Activated naive CD4-positive, alpha-beta T cell treated with anti-CD3 and anti-CD28 coated beads, Interleukin-2, amount 50 U/mL, for 24 hours (primary cell): ENCODE data around the gene NFATC1.

ENCODE experiments used
- H3K27ac Mint-ChIP-seq: one replicate; pipeline ENCODE4 v1.8.0; 2021; ENCODE audit warnings: mild to moderate bottlenecking, mixed read lengths
- H3K27me3 Mint-ChIP-seq: one replicate; pipeline ENCODE4 v1.8.0; 2021; ENCODE audit warnings: mixed read lengths
- H3K36me3 Mint-ChIP-seq: one replicate; pipeline ENCODE4 v1.8.0; 2021; ENCODE audit warnings: mixed read lengths
- H3K4me1 Mint-ChIP-seq: one replicate; pipeline ENCODE4 v1.8.0; 2021; ENCODE audit warnings: mixed read lengths
- H3K4me3 Mint-ChIP-seq: one replicate; pipeline ENCODE4 v1.8.0; 2021; ENCODE audit warnings: mild to moderate bottlenecking, mixed read lengths
- H3K9me3 Mint-ChIP-seq: one replicate; pipeline ENCODE4 v1.8.0; 2021; ENCODE audit warnings: mixed read lengths

Gene NFATC1

GRCh38 chr18:79542213-79542612 lies 146.5 kb downstream of the NFATC1 start:
- no peaks in the 10 kb centered on the region for H3K9me3 Mint-ChIP-seq
- H3K4me3 Mint-ChIP-seq, result no peak overlapping the region
- peak overlapping the region; percentile 8 for H3K27ac Mint-ChIP-seq
- H3K27me3 Mint-ChIP-seq, result no peaks in the 10 kb centered on the region
- peaks cover 9% of the 10 kb centered on the region for H3K36me3 Mint-ChIP-seq
- no peaks in the 10 kb centered on the region for H3K4me1 Mint-ChIP-seq

GRCh38 chr18:79542876-79543750 lies 147.4 kb downstream of the NFATC1 start:
- Mint-ChIP-seq H3K4me1 (no peaks in the 10 kb centered on the region), H3K27me3 (no peaks in the 10 kb centered on the region), H3K4me3 (no peak overlapping the region), H3K9me3 (no peaks in the 10 kb centered on the region), H3K27ac (no peak overlapping the region), H3K36me3 (peaks cover 6% of the 10 kb centered on the region)

GRCh38 chr18:79543861-79544385 lies 148.2 kb downstream of the NFATC1 start:
- H3K9me3 Mint-ChIP-seq, result no peaks in the 10 kb centered on the region
- no peak overlapping the region for H3K4me3 Mint-ChIP-seq
- no peak overlapping the region for H3K27ac Mint-ChIP-seq
- H3K27me3 Mint-ChIP-seq, result no peaks in the 10 kb centered on the region
- no peaks in the 10 kb centered on the region for H3K4me1 Mint-ChIP-seq
- H3K36me3 Mint-ChIP-seq, result peaks cover 3% of the 10 kb centered on the region

- no peaks in the 10 kb centered on the region for H3K4me1 Mint-ChIP-seq
- no peaks in the 10 kb centered on the region for H3K9me3 Mint-ChIP-seq
- H3K27ac Mint-ChIP-seq, result no peak overlapping the region
- H3K4me3 Mint-ChIP-seq, result no peak overlapping the region
- H3K27me3 Mint-ChIP-seq, result no peaks in the 10 kb centered on the region
- H3K36me3 Mint-ChIP-seq, result peaks cover 3% of the 10 kb centered on the region
Measured at GRCh38 chr18:79544386-79544963, 148.7 kb downstream of the NFATC1 start.

- Mint-ChIP-seq H3K9me3 (no peaks in the 10 kb centered on the region), H3K27ac (no peak overlapping the region), H3K4me3 (no peak overlapping the region), H3K4me1 (no peaks in the 10 kb centered on the region), H3K27me3 (no peaks in the 10 kb centered on the region), H3K36me3 (no peaks in the 10 kb centered on the region)
Measured at GRCh38 chr18:79545255-79545654, 149.5 kb downstream of the NFATC1 start.

GRCh38 chr18:79545736-79546171 lies 150.0 kb downstream of the NFATC1 start:
- H3K4me3 Mint-ChIP-seq, result no peak overlapping the region

GRCh38 chr18:79546781-79547272 lies 151.1 kb downstream of the NFATC1 start:
- Mint-ChIP-seq H3K27ac (no peak overlapping the region), H3K27me3 (no peaks in the 10 kb centered on the region), H3K4me1 (no peaks in the 10 kb centered on the region), H3K4me3 (no peak overlapping the region), H3K9me3 (no peaks in the 10 kb centered on the region), H3K36me3 (no peaks in the 10 kb centered on the region)

More at GRCh38 chr18:79545736-79546171, 150.0 kb downstream of the NFATC1 start:
- Mint-ChIP-seq H3K27me3 (no peaks in the 10 kb centered on the region), H3K4me1 (no peaks in the 10 kb centered on the region), H3K27ac (no peak overlapping the region), H3K36me3 (no peaks in the 10 kb centered on the region), H3K9me3 (no peaks in the 10 kb centered on the region)

GRCh38 chr18:79547413-79548076 lies 151.8 kb downstream of the NFATC1 start:
- Mint-ChIP-seq H3K27ac (no peak overlapping the region), H3K9me3 (no peaks in the 10 kb centered on the region), H3K4me1 (no peaks in the 10 kb centered on the region), H3K36me3 (no peaks in the 10 kb centered on the region), H3K27me3 (no peaks in the 10 kb centered on the region), H3K4me3 (no peak overlapping the region)

GRCh38 chr18:79548077-79548450 lies 152.3 kb downstream of the NFATC1 start:
- Mint-ChIP-seq H3K36me3 (no peaks in the 10 kb centered on the region), H3K27me3 (no peaks in the 10 kb centered on the region), H3K9me3 (no peaks in the 10 kb centered on the region), H3K4me1 (no peaks in the 10 kb centered on the region), H3K4me3 (no peak overlapping the region), H3K27ac (no peak overlapping the region)

- H3K4me1 Mint-ChIP-seq, result no peaks in the 10 kb centered on the region
- no peaks in the 10 kb centered on the region for H3K27me3 Mint-ChIP-seq
- H3K27ac Mint-ChIP-seq, result no peak overlapping the region
- no peaks in the 10 kb centered on the region for H3K9me3 Mint-ChIP-seq
- H3K4me3 Mint-ChIP-seq, result no peak overlapping the region
- no peaks in the 10 kb centered on the region for H3K36me3 Mint-ChIP-seq
Measured at GRCh38 chr18:79548621-79548985, 152.9 kb downstream of the NFATC1 start.

- Mint-ChIP-seq H3K27me3 (no peaks in the 10 kb centered on the region), H3K27ac (no peak overlapping the region), H3K4me1 (no peaks in the 10 kb centered on the region), H3K4me3 (no peak overlapping the region), H3K9me3 (no peaks in the 10 kb centered on the region), H3K36me3 (no peaks in the 10 kb centered on the region)
Measured at GRCh38 chr18:79548986-79549637, 153.4 kb downstream of the NFATC1 start.

- Mint-ChIP-seq H3K4me3 (no peak overlapping the region), H3K36me3 (no peaks in the 10 kb centered on the region), H3K4me1 (no peaks in the 10 kb centered on the region), H3K9me3 (no peaks in the 10 kb centered on the region), H3K27ac (no peak overlapping the region), H3K27me3 (no peaks in the 10 kb centered on the region)
Measured at GRCh38 chr18:79549638-79550000, 153.9 kb downstream of the NFATC1 start.

- Mint-ChIP-seq H3K27ac (no peak overlapping the region), H3K4me3 (no peak overlapping the region), H3K36me3 (no peaks in the 10 kb centered on the region), H3K4me1 (no peaks in the 10 kb centered on the region), H3K27me3 (no peaks in the 10 kb centered on the region), H3K9me3 (no peaks in the 10 kb centered on the region)
Measured at GRCh38 chr18:79552140-79552631, 156.5 kb downstream of the NFATC1 start.

GRCh38 chr18:79552696-79553095 lies 157.0 kb downstream of the NFATC1 start:
- Mint-ChIP-seq H3K36me3 (no peaks in the 10 kb centered on the region), H3K4me3 (no peak overlapping the region), H3K4me1 (no peaks in the 10 kb centered on the region), H3K27ac (no peak overlapping the region), H3K27me3 (no peaks in the 10 kb centered on the region), H3K9me3 (no peaks in the 10 kb centered on the region)

- Mint-ChIP-seq H3K27me3 (no peaks in the 10 kb centered on the region), H3K4me1 (no peaks in the 10 kb centered on the region), H3K9me3 (no peaks in the 10 kb centered on the region), H3K4me3 (no peak overlapping the region), H3K36me3 (no peaks in the 10 kb centered on the region), H3K27ac (no peak overlapping the region)
Measured at GRCh38 chr18:79553154-79553553, 157.4 kb downstream of the NFATC1 start.
